ENCODE measurements around the gene PABPN1L.

DNA sequence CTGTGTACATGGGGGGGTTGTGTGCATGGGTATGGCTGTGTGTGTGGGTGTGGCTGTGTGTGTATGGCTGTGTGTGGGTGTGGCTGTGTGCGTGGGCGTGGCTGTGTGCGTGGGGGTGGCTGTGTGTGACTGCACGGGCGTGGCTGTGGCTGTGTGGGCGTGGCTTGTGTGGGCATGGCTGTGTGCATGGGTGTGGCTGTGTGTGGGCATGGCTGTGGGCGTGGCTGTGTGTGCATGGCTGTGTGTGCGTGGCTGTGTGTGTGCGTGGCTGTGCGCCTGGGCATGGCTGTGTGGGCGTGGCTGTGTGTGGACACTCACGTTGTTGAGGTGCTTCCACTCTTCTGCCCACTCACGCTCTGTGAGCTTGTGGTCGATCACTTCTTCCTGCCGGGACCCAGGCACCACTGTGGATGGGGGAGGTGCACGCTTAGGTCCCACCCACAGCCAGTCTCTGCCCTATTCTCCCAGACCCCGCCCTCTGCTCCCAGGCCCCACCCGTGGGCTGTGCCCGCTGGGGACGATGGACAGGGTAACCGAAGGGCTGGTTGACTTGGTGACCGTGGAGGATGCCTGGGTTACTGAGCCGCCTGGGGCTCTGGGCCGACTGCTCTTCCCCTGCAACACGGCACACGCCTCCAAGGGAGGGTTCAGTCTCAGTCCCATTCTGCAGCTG is 16.0 kb upstream of the PABPN1L start:
- TF ChIP-seq NFRKB (IDR thresholded peaks at IDR 0.05) (no peak), FOXM1 (IDR thresholded peaks at IDR 0.05; ENCODE audit: borderline replicate concordance) (no peak), FOXA1 (IDR thresholded peaks at IDR 0.05) (no peak), ELF4 (IDR thresholded peaks at IDR 0.05) (no peak), HDGF (IDR thresholded peaks at IDR 0.05; ENCODE audit: borderline replicate concordance) (no peak), SP1 (IDR thresholded peaks at IDR 0.05) (no peak), PKNOX1 (IDR thresholded peaks at IDR 0.05) (no peak), TARDBP (IDR thresholded peaks at IDR 0.05) (no peak), FOXK2 (IDR thresholded peaks at IDR 0.05) (no peak), BHLHE40 (IDR thresholded peaks at IDR 0.05; ENCODE audit: borderline replicate concordance) (no peak), SUZ12 (IDR thresholded peaks at IDR 0.05) (no peak), ZNF384 (IDR thresholded peaks at IDR 0.05) (no peak), L3MBTL2 (conservative IDR thresholded peaks at IDR 0.05) (no peak), CTBP1 (IDR thresholded peaks at IDR 0.05; ENCODE audit: borderline replicate concordance) (no peak)
